WTC11 (cell line): Measurements from ENCODE around the gene WDR49. TPM values are rescaled to one million over a fixed set of nuclear protein-coding genes. Genes with fewer than 3 reads are reported as not detected.

Source experiments
- ATAC-seq: fragments of 200-7000 bp; cut with Tn5 transposase; 2 replicates; pipeline ENCODE4 v1.10.0; 2021; ENCODE audit warnings: mild to moderate bottlenecking, moderate library complexity
- CTCF ChIA-PET: fragments of 300-600 bp; sonication (Branson Sonifier 250); formaldehyde crosslinking; loops from one replicate; lab custom pipeline; 2021; ENCODE audit warnings: antibody characterized with exemption; lab: Charles Lee
- POLR2A ChIA-PET: fragments of 350-600 bp; sonication (Branson Sonifier 250); formaldehyde crosslinking; loops from one replicate; lab custom pipeline; 2021; ENCODE audit warnings: antibody characterized with exemption; lab: Charles Lee
- DNase-seq: peaks from one replicate; pipeline ENCODE4 v3.0.0; 2021; ENCODE audit warnings: low spot score
- H3K27ac Mint-ChIP-seq: 2 replicates; pipeline ENCODE4 v1.8.0; 2021; ENCODE audit warnings: mixed read lengths
- H3K27me3 Mint-ChIP-seq: 2 replicates; pipeline ENCODE4 v1.8.0; 2021; ENCODE audit warnings: low read depth, mild to moderate bottlenecking, moderate library complexity, mixed read lengths
- H3K36me3 Mint-ChIP-seq: 2 replicates; pipeline ENCODE4 v1.8.0; 2021; ENCODE audit warnings: mixed read lengths
- H3K4me1 Mint-ChIP-seq: 2 replicates; pipeline ENCODE4 v1.8.0; 2022; ENCODE audit warnings: mixed read lengths
- H3K4me3 Mint-ChIP-seq: 2 replicates; pipeline ENCODE4 v1.8.0; 2021; ENCODE audit warnings: mild to moderate bottlenecking, moderate library complexity, mixed read lengths
- H3K9me3 Mint-ChIP-seq: 2 replicates; pipeline ENCODE4 v1.8.0; 2021; ENCODE audit warnings: mixed read lengths
- FOXK1 ChIP-seq: sonication (generic); formaldehyde crosslinking; IDR thresholded peaks from 2 replicates; pipeline ENCODE4 v1.8.0; 2022; ENCODE audit warnings: mild to moderate bottlenecking, moderate library complexity, missing genetic modification reagents
- JUN ChIP-seq: sonication (generic); formaldehyde crosslinking; IDR thresholded peaks from 2 replicates; pipeline ENCODE4 v1.8.0; 2023; ENCODE audit warnings: mild to moderate bottlenecking, missing genetic modification reagents
- NR3C1 ChIP-seq: sonication (generic); formaldehyde crosslinking; conservative IDR thresholded peaks from 2 replicates; pipeline ENCODE4 v1.8.1; 2023; ENCODE audit warnings: low read depth, mild to moderate bottlenecking, missing genetic modification reagents
- PRRX2 ChIP-seq: fragments of 250-450 bp; sonication (Bioruptor Pico); IDR thresholded peaks from 2 replicates; pipeline ENCODE4 v1.8.0; 2021; ENCODE audit warnings: mild to moderate bottlenecking
- SMAD4 ChIP-seq: sonication (generic); formaldehyde crosslinking; IDR thresholded peaks from 2 replicates; pipeline ENCODE4 v1.8.0; 2022; ENCODE audit warnings: mild to moderate bottlenecking, missing genetic modification reagents
- TEAD1 ChIP-seq: sonication (generic); formaldehyde crosslinking; IDR thresholded peaks from 2 replicates; pipeline ENCODE4 v1.8.0; 2022; ENCODE audit warnings: mild to moderate bottlenecking, missing genetic modification reagents
- ZNF121 ChIP-seq: sonication (generic); formaldehyde crosslinking; IDR thresholded peaks from 2 replicates; pipeline ENCODE4 v1.8.0; 2023; ENCODE audit warnings: missing genetic modification reagents
- ZNF138 ChIP-seq: sonication (generic); formaldehyde crosslinking; conservative IDR thresholded peaks from 2 replicates; pipeline ENCODE4 v1.8.1; 2022; ENCODE audit warnings: mild to moderate bottlenecking, moderate library complexity, missing genetic modification reagents
- ZNF219 ChIP-seq: sonication (generic); formaldehyde crosslinking; IDR thresholded peaks from 2 replicates; pipeline ENCODE4 v1.8.0; 2023; ENCODE audit warnings: missing genetic modification reagents, mild to moderate bottlenecking, borderline replicate concordance
- ZNF396 ChIP-seq: fragments of 250-450 bp; sonication (Bioruptor Pico); IDR thresholded peaks from 2 replicates; pipeline ENCODE4 v1.8.0; 2021; ENCODE audit warnings: mild to moderate bottlenecking, moderate library complexity, borderline replicate concordance
- total RNA-seq: library from RNA; stranded (reverse); gene quantifications from 3 replicates; pipeline ENCODE4 v1.2.3, GENCODE V29; 2021
- TF ChIP-seq, protein P1 (sequence below): fragments of 250-450 bp; sonication (Bioruptor Pico); IDR thresholded peaks from 2 replicates; pipeline ENCODE4 v1.8.0; 2021; ENCODE audit warnings: mild to moderate bottlenecking
- TF ChIP-seq, protein P2 (sequence below): sonication (generic); formaldehyde crosslinking; IDR thresholded peaks from 2 replicates; pipeline ENCODE4 v1.8.1; 2023; ENCODE audit warnings: mild to moderate bottlenecking, missing genetic modification reagents, moderate library complexity
- TF ChIP-seq, protein P3 (sequence below): sonication (generic); formaldehyde crosslinking; IDR thresholded peaks from 2 replicates; pipeline ENCODE4 v1.8.0; 2023; ENCODE audit warnings: missing genetic modification reagents, mild to moderate bottlenecking, borderline replicate concordance
- TF ChIP-seq, protein P4 (sequence below): sonication (generic); formaldehyde crosslinking; IDR thresholded peaks from 2 replicates; pipeline ENCODE4 v1.8.0; 2022; ENCODE audit warnings: mild to moderate bottlenecking, missing genetic modification reagents
- TF ChIP-seq, protein P5 (sequence below): sonication (generic); formaldehyde crosslinking; IDR thresholded peaks from 2 replicates; pipeline ENCODE4 v1.8.0; 2022; ENCODE audit warnings: mild to moderate bottlenecking, missing genetic modification reagents
- TF ChIP-seq, protein P6 (sequence below): fragments of 250-450 bp; sonication (Bioruptor Pico); IDR thresholded peaks from 2 replicates; pipeline ENCODE4 v1.9.0; 2021; ENCODE audit warnings: mild to moderate bottlenecking, borderline replicate concordance
- TF ChIP-seq, protein P7 (sequence below): sonication (generic); formaldehyde crosslinking; IDR thresholded peaks from 2 replicates; pipeline ENCODE4 v1.8.1; 2023; ENCODE audit warnings: mild to moderate bottlenecking, missing genetic modification reagents, borderline replicate concordance
- TF ChIP-seq, protein P8 (sequence below): sonication (generic); formaldehyde crosslinking; IDR thresholded peaks from 2 replicates; pipeline ENCODE4 v1.8.1; 2023; ENCODE audit warnings: mild to moderate bottlenecking, moderate library complexity, missing genetic modification reagents

Gene WDR49
- total RNA-seq, 1 experiment from 2014 or later: 0.92 TPM

DNA sequence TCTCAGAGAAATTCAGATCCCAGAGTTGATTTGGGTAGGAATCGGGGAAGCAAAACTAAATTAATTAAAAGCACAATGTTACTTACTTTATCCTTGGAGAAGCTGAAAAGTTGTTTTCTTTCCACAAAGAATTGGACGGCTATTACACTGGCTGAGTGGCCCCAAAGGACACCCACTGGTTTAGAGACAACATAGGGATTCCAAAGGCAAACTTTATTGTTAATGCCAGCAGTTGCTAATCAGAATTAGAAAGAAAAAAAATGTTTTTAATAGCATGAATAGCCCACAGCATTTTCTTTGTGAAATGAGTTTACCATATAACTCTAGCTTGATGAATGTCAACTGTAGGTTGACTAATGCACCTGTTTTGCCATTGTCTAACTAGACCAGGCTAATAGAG is 51.7 kb downstream of the WDR49 start:
- CTCF ChIA-PET: interaction anchor here (0.9 kb wide), 1 partner anchor 222 kb away, joined by 6 read pairs; the partner anchor contains the start of gene ZBBX
- no peak for DNase-seq
- H3K27me3 Mint-ChIP-seq: peaks cover 26% of the 10 kb centered on the region
- peaks cover 3% of the 10 kb centered on the region; the same call in 1 of the 2 replicates for H3K36me3 Mint-ChIP-seq
- ATAC-seq: peak; percentile 51
- peaks cover 21% of the 10 kb centered on the region for H3K9me3 Mint-ChIP-seq
- no peak overlapping the region for H3K27ac Mint-ChIP-seq
- peaks cover 46% of the 10 kb centered on the region for H3K4me1 Mint-ChIP-seq
- no peak overlapping the region for H3K4me3 Mint-ChIP-seq
- POLR2A ChIA-PET: no interaction called here
- TF ChIP-seq SMAD4 (CRISPR knock-in tag) (no peak), ZNF121 (CRISPR knock-in tag) (no peak), ZNF219 (no peak), PRRX2 (CRISPR knock-in tag) (no peak), NR3C1 (CRISPR knock-in tag) (no peak), ZNF396 (CRISPR knock-in tag) (no peak), TEAD1 (no peak), JUN (no peak), ZNF138 (CRISPR knock-in tag) (no peak), FOXK1 (CRISPR knock-in tag) (no peak)
- TF ChIP-seq, protein P1, sequence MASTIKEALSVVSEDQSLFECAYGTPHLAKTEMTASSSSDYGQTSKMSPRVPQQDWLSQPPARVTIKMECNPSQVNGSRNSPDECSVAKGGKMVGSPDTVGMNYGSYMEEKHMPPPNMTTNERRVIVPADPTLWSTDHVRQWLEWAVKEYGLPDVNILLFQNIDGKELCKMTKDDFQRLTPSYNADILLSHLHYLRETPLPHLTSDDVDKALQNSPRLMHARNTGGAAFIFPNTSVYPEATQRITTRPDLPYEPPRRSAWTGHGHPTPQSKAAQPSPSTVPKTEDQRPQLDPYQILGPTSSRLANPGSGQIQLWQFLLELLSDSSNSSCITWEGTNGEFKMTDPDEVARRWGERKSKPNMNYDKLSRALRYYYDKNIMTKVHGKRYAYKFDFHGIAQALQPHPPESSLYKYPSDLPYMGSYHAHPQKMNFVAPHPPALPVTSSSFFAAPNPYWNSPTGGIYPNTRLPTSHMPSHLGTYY: no peak
- TF ChIP-seq, protein P2, sequence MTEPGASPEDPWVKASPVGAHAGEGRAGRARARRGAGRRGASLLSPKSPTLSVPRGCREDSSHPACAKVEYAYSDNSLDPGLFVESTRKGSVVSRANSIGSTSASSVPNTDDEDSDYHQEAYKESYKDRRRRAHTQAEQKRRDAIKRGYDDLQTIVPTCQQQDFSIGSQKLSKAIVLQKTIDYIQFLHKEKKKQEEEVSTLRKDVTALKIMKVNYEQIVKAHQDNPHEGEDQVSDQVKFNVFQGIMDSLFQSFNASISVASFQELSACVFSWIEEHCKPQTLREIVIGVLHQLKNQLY (CRISPR knock-in tag): no peak
- TF ChIP-seq, protein P3, sequence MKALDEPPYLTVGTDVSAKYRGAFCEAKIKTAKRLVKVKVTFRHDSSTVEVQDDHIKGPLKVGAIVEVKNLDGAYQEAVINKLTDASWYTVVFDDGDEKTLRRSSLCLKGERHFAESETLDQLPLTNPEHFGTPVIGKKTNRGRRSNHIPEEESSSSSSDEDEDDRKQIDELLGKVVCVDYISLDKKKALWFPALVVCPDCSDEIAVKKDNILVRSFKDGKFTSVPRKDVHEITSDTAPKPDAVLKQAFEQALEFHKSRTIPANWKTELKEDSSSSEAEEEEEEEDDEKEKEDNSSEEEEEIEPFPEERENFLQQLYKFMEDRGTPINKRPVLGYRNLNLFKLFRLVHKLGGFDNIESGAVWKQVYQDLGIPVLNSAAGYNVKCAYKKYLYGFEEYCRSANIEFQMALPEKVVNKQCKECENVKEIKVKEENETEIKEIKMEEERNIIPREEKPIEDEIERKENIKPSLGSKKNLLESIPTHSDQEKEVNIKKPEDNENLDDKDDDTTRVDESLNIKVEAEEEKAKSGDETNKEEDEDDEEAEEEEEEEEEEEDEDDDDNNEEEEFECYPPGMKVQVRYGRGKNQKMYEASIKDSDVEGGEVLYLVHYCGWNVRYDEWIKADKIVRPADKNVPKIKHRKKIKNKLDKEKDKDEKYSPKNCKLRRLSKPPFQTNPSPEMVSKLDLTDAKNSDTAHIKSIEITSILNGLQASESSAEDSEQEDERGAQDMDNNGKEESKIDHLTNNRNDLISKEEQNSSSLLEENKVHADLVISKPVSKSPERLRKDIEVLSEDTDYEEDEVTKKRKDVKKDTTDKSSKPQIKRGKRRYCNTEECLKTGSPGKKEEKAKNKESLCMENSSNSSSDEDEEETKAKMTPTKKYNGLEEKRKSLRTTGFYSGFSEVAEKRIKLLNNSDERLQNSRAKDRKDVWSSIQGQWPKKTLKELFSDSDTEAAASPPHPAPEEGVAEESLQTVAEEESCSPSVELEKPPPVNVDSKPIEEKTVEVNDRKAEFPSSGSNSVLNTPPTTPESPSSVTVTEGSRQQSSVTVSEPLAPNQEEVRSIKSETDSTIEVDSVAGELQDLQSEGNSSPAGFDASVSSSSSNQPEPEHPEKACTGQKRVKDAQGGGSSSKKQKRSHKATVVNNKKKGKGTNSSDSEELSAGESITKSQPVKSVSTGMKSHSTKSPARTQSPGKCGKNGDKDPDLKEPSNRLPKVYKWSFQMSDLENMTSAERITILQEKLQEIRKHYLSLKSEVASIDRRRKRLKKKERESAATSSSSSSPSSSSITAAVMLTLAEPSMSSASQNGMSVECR (CRISPR knock-in tag): no peak
- TF ChIP-seq, protein P4, sequence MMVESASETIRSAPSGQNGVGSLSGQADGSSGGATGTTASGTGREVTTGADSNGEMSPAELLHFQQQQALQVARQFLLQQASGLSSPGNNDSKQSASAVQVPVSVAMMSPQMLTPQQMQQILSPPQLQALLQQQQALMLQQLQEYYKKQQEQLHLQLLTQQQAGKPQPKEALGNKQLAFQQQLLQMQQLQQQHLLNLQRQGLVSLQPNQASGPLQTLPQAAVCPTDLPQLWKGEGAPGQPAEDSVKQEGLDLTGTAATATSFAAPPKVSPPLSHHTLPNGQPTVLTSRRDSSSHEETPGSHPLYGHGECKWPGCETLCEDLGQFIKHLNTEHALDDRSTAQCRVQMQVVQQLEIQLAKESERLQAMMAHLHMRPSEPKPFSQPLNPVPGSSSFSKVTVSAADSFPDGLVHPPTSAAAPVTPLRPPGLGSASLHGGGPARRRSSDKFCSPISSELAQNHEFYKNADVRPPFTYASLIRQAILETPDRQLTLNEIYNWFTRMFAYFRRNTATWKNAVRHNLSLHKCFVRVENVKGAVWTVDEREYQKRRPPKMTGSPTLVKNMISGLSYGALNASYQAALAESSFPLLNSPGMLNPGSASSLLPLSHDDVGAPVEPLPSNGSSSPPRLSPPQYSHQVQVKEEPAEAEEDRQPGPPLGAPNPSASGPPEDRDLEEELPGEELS (CRISPR knock-in tag): no peak
- TF ChIP-seq, protein P5, sequence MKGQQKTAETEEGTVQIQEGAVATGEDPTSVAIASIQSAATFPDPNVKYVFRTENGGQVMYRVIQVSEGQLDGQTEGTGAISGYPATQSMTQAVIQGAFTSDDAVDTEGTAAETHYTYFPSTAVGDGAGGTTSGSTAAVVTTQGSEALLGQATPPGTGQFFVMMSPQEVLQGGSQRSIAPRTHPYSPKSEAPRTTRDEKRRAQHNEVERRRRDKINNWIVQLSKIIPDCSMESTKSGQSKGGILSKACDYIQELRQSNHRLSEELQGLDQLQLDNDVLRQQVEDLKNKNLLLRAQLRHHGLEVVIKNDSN (CRISPR knock-in tag): no peak
- TF ChIP-seq, protein P6, sequence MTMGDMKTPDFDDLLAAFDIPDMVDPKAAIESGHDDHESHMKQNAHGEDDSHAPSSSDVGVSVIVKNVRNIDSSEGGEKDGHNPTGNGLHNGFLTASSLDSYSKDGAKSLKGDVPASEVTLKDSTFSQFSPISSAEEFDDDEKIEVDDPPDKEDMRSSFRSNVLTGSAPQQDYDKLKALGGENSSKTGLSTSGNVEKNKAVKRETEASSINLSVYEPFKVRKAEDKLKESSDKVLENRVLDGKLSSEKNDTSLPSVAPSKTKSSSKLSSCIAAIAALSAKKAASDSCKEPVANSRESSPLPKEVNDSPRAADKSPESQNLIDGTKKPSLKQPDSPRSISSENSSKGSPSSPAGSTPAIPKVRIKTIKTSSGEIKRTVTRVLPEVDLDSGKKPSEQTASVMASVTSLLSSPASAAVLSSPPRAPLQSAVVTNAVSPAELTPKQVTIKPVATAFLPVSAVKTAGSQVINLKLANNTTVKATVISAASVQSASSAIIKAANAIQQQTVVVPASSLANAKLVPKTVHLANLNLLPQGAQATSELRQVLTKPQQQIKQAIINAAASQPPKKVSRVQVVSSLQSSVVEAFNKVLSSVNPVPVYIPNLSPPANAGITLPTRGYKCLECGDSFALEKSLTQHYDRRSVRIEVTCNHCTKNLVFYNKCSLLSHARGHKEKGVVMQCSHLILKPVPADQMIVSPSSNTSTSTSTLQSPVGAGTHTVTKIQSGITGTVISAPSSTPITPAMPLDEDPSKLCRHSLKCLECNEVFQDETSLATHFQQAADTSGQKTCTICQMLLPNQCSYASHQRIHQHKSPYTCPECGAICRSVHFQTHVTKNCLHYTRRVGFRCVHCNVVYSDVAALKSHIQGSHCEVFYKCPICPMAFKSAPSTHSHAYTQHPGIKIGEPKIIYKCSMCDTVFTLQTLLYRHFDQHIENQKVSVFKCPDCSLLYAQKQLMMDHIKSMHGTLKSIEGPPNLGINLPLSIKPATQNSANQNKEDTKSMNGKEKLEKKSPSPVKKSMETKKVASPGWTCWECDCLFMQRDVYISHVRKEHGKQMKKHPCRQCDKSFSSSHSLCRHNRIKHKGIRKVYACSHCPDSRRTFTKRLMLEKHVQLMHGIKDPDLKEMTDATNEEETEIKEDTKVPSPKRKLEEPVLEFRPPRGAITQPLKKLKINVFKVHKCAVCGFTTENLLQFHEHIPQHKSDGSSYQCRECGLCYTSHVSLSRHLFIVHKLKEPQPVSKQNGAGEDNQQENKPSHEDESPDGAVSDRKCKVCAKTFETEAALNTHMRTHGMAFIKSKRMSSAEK (CRISPR knock-in tag): no peak
- TF ChIP-seq, protein P7, sequence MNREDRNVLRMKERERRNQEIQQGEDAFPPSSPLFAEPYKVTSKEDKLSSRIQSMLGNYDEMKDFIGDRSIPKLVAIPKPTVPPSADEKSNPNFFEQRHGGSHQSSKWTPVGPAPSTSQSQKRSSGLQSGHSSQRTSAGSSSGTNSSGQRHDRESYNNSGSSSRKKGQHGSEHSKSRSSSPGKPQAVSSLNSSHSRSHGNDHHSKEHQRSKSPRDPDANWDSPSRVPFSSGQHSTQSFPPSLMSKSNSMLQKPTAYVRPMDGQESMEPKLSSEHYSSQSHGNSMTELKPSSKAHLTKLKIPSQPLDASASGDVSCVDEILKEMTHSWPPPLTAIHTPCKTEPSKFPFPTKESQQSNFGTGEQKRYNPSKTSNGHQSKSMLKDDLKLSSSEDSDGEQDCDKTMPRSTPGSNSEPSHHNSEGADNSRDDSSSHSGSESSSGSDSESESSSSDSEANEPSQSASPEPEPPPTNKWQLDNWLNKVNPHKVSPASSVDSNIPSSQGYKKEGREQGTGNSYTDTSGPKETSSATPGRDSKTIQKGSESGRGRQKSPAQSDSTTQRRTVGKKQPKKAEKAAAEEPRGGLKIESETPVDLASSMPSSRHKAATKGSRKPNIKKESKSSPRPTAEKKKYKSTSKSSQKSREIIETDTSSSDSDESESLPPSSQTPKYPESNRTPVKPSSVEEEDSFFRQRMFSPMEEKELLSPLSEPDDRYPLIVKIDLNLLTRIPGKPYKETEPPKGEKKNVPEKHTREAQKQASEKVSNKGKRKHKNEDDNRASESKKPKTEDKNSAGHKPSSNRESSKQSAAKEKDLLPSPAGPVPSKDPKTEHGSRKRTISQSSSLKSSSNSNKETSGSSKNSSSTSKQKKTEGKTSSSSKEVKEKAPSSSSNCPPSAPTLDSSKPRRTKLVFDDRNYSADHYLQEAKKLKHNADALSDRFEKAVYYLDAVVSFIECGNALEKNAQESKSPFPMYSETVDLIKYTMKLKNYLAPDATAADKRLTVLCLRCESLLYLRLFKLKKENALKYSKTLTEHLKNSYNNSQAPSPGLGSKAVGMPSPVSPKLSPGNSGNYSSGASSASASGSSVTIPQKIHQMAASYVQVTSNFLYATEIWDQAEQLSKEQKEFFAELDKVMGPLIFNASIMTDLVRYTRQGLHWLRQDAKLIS (CRISPR knock-in tag): no peak
- TF ChIP-seq, protein P8, sequence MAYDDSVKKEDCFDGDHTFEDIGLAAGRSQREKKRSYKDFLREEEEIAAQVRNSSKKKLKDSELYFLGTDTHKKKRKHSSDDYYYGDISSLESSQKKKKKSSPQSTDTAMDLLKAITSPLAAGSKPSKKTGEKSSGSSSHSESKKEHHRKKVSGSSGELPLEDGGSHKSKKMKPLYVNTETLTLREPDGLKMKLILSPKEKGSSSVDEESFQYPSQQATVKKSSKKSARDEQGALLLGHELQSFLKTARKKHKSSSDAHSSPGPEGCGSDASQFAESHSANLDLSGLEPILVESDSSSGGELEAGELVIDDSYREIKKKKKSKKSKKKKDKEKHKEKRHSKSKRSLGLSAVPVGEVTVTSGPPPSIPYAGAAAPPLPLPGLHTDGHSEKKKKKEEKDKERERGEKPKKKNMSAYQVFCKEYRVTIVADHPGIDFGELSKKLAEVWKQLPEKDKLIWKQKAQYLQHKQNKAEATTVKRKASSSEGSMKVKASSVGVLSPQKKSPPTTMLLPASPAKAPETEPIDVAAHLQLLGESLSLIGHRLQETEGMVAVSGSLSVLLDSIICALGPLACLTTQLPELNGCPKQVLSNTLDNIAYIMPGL (CRISPR knock-in tag): no peak
